GM20000 (cell line): ENCODE measurements around the gene ELOVL7.
A peak's percentile ranks its signal among the peaks of the same experiment; 100 is the strongest.

ENCODE experiments used
- DNase-seq: peaks from one replicate; pipeline ENCODE4 v3.0.0; 2012; ENCODE audit warnings: low spot score
- CTCF ChIP-seq: IDR thresholded peaks from 2 replicates; pipeline ENCODE4 v1.5.1; 2012; ENCODE audit warnings: mild to moderate bottlenecking, control low read depth; ENCODE audit errors: extremely low read depth, missing control alignments

ELOVL7 gene

GRCh38 chr5:60843936-60844905 lies at the start of gene ELOVL7:
Gene ELOVL7, minus strand, starts transcription at chr5:60844269. Its CDS starts 56,872 bp downstream, at chr5:60787397.
- peak; percentile 62 for TF ChIP-seq CTCF
- DNase-seq: peak; percentile 89

- no peak for TF ChIP-seq CTCF
These were observed 49.5 kb upstream of the ELOVL7 start for GRCh38 chr5:60893521-60893920.

GRCh38 chr5:60891667-60892066 lies 47.6 kb upstream of the ELOVL7 start:
- no peak for TF ChIP-seq CTCF
- no peak for DNase-seq

More at GRCh38 chr5:60893521-60893920, 49.5 kb upstream of the ELOVL7 start:
- no peak for DNase-seq

- DNase-seq: peak; percentile 16
- no peak for TF ChIP-seq CTCF
These were observed 44.4 kb upstream of the ELOVL7 start for GRCh38 chr5:60888359-60889061.

- DNase-seq: no peak
- no peak for TF ChIP-seq CTCF
These were observed 43.7 kb upstream of the ELOVL7 start for GRCh38 chr5:60887746-60888145.

GRCh38 chr5:60887096-60887495 lies 43.0 kb upstream of the ELOVL7 start:
- TF ChIP-seq CTCF: no peak
- DNase-seq: no peak

GRCh38 chr5:60886158-60886557 lies 42.1 kb upstream of the ELOVL7 start:
- DNase-seq: no peak

More at GRCh38 chr5:60886158-60886557, 42.1 kb upstream of the ELOVL7 start:
- no peak for TF ChIP-seq CTCF
